ENCODE results near the gene LIF. TPM values are rescaled to one million over a fixed set of nuclear protein-coding genes. Genes with fewer than 3 reads are reported as not detected.

The LIF gene
- total RNA-seq, 1 experiment from 2014 or later = not detected

GRCh38 chr22:30272781-30273601 lies 26.4 kb upstream of the LIF start:
- Histone ChIP-seq H3K4me2 (ENCODE audit: low read depth, low read length, poor library complexity, severe bottlenecking) (no peak overlapping the region), H3K27me3 (ENCODE audit: low read length) (no peaks in the 10 kb centered on the region), H3K4me1 (ENCODE audit: low read length) (no peaks in the 10 kb centered on the region), H4K20me1 (ENCODE audit: insufficient read depth, low read depth, low read length) (peaks cover 3% of the 10 kb centered on the region; the same call in 1 of the 2 replicates), H3K27ac (ENCODE audit: low read length) (no peak overlapping the region), H3K4me3 (ENCODE audit: low read length) (no peak overlapping the region), H3K36me3 (ENCODE audit: insufficient read depth, low read length) (no peaks in the 10 kb centered on the region), H3K79me2 (ENCODE audit: low read length) (no peaks in the 10 kb centered on the region), H3K9ac (ENCODE audit: low read length) (no peak overlapping the region), H3K9me2 (replicated peaks; ENCODE audit: insufficient read depth, low read length) (no peaks in the 10 kb centered on the region), H3K9me3 (ENCODE audit: low read length) (no peaks in the 10 kb centered on the region), H2AFZ (ENCODE audit: low read length) (no peak overlapping the region)
- no peak for DNase-seq

- Histone ChIP-seq H3K9ac (ENCODE audit: low read length) (no peak overlapping the region), H2AFZ (ENCODE audit: low read length) (no peak overlapping the region), H3K9me3 (ENCODE audit: low read length) (no peaks in the 10 kb centered on the region), H3K79me2 (ENCODE audit: low read length) (no peaks in the 10 kb centered on the region), H3K4me2 (ENCODE audit: low read depth, low read length, poor library complexity, severe bottlenecking) (no peak overlapping the region), H3K27me3 (ENCODE audit: low read length) (no peaks in the 10 kb centered on the region), H3K27ac (ENCODE audit: low read length) (no peak overlapping the region), H3K4me1 (ENCODE audit: low read length) (peaks cover 16% of the 10 kb centered on the region), H3K9me2 (replicated peaks; ENCODE audit: insufficient read depth, low read length) (no peaks in the 10 kb centered on the region), H3K4me3 (ENCODE audit: low read length) (no peak overlapping the region), H3K36me3 (ENCODE audit: insufficient read depth, low read length) (no peaks in the 10 kb centered on the region), H4K20me1 (ENCODE audit: insufficient read depth, low read depth, low read length) (peaks cover 14% of the 10 kb centered on the region; the same call in 1 of the 2 replicates)
- no peak for DNase-seq
Measured at GRCh38 chr22:30270832-30271231, 24.3 kb upstream of the LIF start.

- Histone ChIP-seq H3K9me3 (ENCODE audit: low read length) (no peaks in the 10 kb centered on the region), H2AFZ (ENCODE audit: low read length) (no peak overlapping the region), H3K9me2 (replicated peaks; ENCODE audit: insufficient read depth, low read length) (no peaks in the 10 kb centered on the region), H3K4me1 (ENCODE audit: low read length) (peaks cover 21% of the 10 kb centered on the region), H3K4me2 (ENCODE audit: low read depth, low read length, poor library complexity, severe bottlenecking) (no peak overlapping the region), H4K20me1 (ENCODE audit: insufficient read depth, low read depth, low read length) (peaks cover 14% of the 10 kb centered on the region; the same call in 1 of the 2 replicates), H3K79me2 (ENCODE audit: low read length) (no peaks in the 10 kb centered on the region), H3K27me3 (ENCODE audit: low read length) (no peaks in the 10 kb centered on the region), H3K36me3 (ENCODE audit: insufficient read depth, low read length) (no peaks in the 10 kb centered on the region), H3K27ac (ENCODE audit: low read length) (no peak overlapping the region), H3K9ac (ENCODE audit: low read length) (no peak overlapping the region), H3K4me3 (ENCODE audit: low read length) (no peak overlapping the region)
- DNase-seq = no peak
Measured at GRCh38 chr22:30268331-30268730, 21.8 kb upstream of the LIF start.

- H3K9me2 ChIP-seq (replicated peaks; ENCODE audit: insufficient read depth, low read length) = no peaks in the 10 kb centered on the region
- no peaks in the 10 kb centered on the region for H3K36me3 ChIP-seq (ENCODE audit: insufficient read depth, low read length)
- H3K79me2 ChIP-seq (ENCODE audit: low read length) = no peaks in the 10 kb centered on the region
- no peak overlapping the region for H3K27ac ChIP-seq (ENCODE audit: low read length)
- peak overlapping the region; percentile 79; the same call in 1 of the 2 replicates for H3K4me3 ChIP-seq (ENCODE audit: low read length)
- peak overlapping the region; percentile 93 for H3K4me2 ChIP-seq (ENCODE audit: low read depth, low read length, poor library complexity, severe bottlenecking)
- H2AFZ ChIP-seq (ENCODE audit: low read length) = no peak overlapping the region
- H3K4me1 ChIP-seq (ENCODE audit: low read length) = peaks cover 26% of the 10 kb centered on the region
- no peaks in the 10 kb centered on the region for H3K27me3 ChIP-seq (ENCODE audit: low read length)
- no peak for DNase-seq
- H4K20me1 ChIP-seq (ENCODE audit: insufficient read depth, low read depth, low read length) = peaks cover 14% of the 10 kb centered on the region; the same call in 1 of the 2 replicates
- H3K9me3 ChIP-seq (ENCODE audit: low read length) = no peaks in the 10 kb centered on the region
- H3K9ac ChIP-seq (ENCODE audit: low read length) = no peak overlapping the region
Measured at GRCh38 chr22:30267382-30268302, 21.1 kb upstream of the LIF start.

GRCh38 chr22:30266445-30267381 lies 20.2 kb upstream of the LIF start, which contains the start of gene OSM:
OSM (minus strand) TSS chr22:30266851; CDS start chr22:30266799, 52 bp downstream.
- H3K36me3 ChIP-seq (ENCODE audit: insufficient read depth, low read length) = no peaks in the 10 kb centered on the region
- peak within 1 kb of the TSS; percentile 88 for H3K9ac ChIP-seq (ENCODE audit: low read length)
- peak within 1 kb of the TSS; percentile 81; the same call in 1 of the 2 replicates for H2AFZ ChIP-seq (ENCODE audit: low read length)
- H3K9me2 ChIP-seq (replicated peaks; ENCODE audit: insufficient read depth, low read length) = no peaks in the 10 kb centered on the region
- no peaks in the 10 kb centered on the region for H3K9me3 ChIP-seq (ENCODE audit: low read length)
- peak within 1 kb of the TSS; percentile 93 for H3K4me2 ChIP-seq (ENCODE audit: low read depth, low read length, poor library complexity, severe bottlenecking)
- no peak within 1 kb of the TSS for H3K27ac ChIP-seq (ENCODE audit: low read length)
- no peaks in the 10 kb centered on the region for H3K79me2 ChIP-seq (ENCODE audit: low read length)
- H3K4me1 ChIP-seq (ENCODE audit: low read length) = peaks cover 26% of the 10 kb centered on the region
- H4K20me1 ChIP-seq (ENCODE audit: insufficient read depth, low read depth, low read length) = peaks cover 14% of the 10 kb centered on the region; the same call in 1 of the 2 replicates
- H3K4me3 ChIP-seq (ENCODE audit: low read length) = peak within 1 kb of the TSS; percentile 79
- no peaks in the 10 kb centered on the region for H3K27me3 ChIP-seq (ENCODE audit: low read length)
- DNase-seq = peak; percentile 81

- H3K4me3 ChIP-seq (ENCODE audit: low read length) = peak overlapping the region; percentile 79
- H3K9ac ChIP-seq (ENCODE audit: low read length) = peak overlapping the region; percentile 88
- H3K9me2 ChIP-seq (replicated peaks; ENCODE audit: insufficient read depth, low read length) = no peaks in the 10 kb centered on the region
- H3K27me3 ChIP-seq (ENCODE audit: low read length) = no peaks in the 10 kb centered on the region
- no peaks in the 10 kb centered on the region for H3K79me2 ChIP-seq (ENCODE audit: low read length)
- peak overlapping the region; percentile 93 for H3K4me2 ChIP-seq (ENCODE audit: low read depth, low read length, poor library complexity, severe bottlenecking)
- peak; percentile 93 for DNase-seq
- H4K20me1 ChIP-seq (ENCODE audit: insufficient read depth, low read depth, low read length) = peaks cover 14% of the 10 kb centered on the region; the same call in 1 of the 2 replicates
- no peaks in the 10 kb centered on the region for H3K36me3 ChIP-seq (ENCODE audit: insufficient read depth, low read length)
- H2AFZ ChIP-seq (ENCODE audit: low read length) = peak overlapping the region; percentile 81; the same call in 1 of the 2 replicates
- peaks cover 26% of the 10 kb centered on the region for H3K4me1 ChIP-seq (ENCODE audit: low read length)
- no peaks in the 10 kb centered on the region for H3K9me3 ChIP-seq (ENCODE audit: low read length)
- no peak overlapping the region for H3K27ac ChIP-seq (ENCODE audit: low read length)
Measured at GRCh38 chr22:30265823-30266444, 19.4 kb upstream of the LIF start.

- Histone ChIP-seq H3K4me3 (ENCODE audit: low read length) (peak overlapping the region; percentile 79; the same call in 1 of the 2 replicates), H3K9me3 (ENCODE audit: low read length) (no peaks in the 10 kb centered on the region), H3K27me3 (ENCODE audit: low read length) (no peaks in the 10 kb centered on the region), H2AFZ (ENCODE audit: low read length) (peak overlapping the region; percentile 81; the same call in 1 of the 2 replicates), H3K79me2 (ENCODE audit: low read length) (no peaks in the 10 kb centered on the region), H3K36me3 (ENCODE audit: insufficient read depth, low read length) (no peaks in the 10 kb centered on the region), H3K9me2 (replicated peaks; ENCODE audit: insufficient read depth, low read length) (no peaks in the 10 kb centered on the region), H4K20me1 (ENCODE audit: insufficient read depth, low read depth, low read length) (peaks cover 14% of the 10 kb centered on the region; the same call in 1 of the 2 replicates), H3K9ac (ENCODE audit: low read length) (peak overlapping the region; percentile 88), H3K4me2 (ENCODE audit: low read depth, low read length, poor library complexity, severe bottlenecking) (peak overlapping the region; percentile 93), H3K4me1 (ENCODE audit: low read length) (peaks cover 26% of the 10 kb centered on the region), H3K27ac (ENCODE audit: low read length) (no peak overlapping the region)
- no peak for DNase-seq
Measured at GRCh38 chr22:30265131-30265720, 18.7 kb upstream of the LIF start.

All from Karpas-422 (cell line).